ENCODE data around the gene CFAP410.
"Not testable (repeated sequence)": the region's sequence is repeated elsewhere in the genome, so short reads cannot be mapped to it uniquely, and the experiment has no call there.

Gene CFAP410

DNA sequence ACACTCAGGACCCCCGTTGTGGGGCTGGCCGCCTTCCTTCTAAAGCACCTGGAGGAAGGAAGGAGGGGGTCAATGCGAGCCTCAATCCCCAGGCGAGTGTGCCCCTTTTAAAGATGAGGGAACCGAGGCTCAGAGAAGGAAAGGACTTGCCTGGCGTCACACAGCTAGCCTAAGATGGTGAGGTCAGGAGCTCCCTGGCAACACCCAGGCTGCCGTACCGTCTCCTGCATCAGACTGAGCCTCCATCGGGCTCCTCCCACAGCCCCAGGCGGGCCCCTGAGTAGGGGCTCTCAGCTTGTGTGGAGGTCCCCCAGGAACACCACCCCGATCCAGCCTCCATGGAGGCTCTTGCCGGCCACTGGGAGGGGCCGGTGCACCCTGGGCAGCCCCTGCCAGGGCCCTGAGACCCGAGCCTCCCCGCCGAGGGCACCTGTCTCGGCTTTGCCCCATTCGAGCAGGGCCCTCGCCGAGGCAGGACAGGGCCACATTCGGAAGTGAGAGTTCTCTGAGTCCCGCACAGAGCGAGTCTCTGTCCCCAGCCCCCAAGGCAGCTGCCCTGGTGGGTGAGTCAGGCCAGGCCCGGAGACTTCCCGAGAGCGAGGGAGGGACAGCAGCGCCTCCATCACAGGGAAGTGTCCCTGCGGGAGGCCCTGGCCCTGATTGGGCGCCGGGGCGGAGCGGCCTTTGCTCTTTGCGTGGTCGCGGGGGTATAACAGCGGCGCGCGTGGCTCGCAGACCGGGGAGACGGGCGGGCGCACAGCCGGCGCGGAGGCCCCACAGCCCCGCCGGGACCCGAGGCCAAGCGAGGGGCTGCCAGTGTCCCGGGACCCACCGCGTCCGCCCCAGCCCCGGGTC is 53.8 kb downstream of the CFAP410 start, which contains the start of gene AIRE:
Gene AIRE, plus strand, starts transcription at position 739 of the 855 bp plus-strand sequence. CDS start 131 bp downstream, outside the sequence.
- DNase-seq (ENCODE audit: low read depth), result no peak

DNA sequence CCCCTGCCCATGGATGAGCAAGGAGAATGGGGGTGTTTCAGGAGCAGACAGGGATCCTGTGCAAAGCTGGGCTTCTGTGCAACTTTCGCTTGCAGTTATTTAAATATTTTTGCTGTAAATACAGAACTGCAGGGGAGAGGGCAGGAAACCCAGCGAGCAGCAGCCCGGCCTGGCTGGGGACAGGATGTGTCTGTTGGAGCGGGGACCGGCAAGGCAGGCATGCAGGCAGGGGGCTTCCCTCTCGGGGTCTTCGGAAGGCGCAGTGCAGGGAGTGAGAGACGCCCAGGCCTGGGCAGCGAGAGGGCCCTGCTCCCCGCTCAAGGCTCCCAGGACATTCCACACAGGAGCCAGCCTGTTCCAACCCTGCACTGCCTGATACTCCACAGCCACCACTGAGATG is 55.2 kb downstream of the CFAP410 start:
- no peak for DNase-seq (ENCODE audit: low read depth)

DNA sequence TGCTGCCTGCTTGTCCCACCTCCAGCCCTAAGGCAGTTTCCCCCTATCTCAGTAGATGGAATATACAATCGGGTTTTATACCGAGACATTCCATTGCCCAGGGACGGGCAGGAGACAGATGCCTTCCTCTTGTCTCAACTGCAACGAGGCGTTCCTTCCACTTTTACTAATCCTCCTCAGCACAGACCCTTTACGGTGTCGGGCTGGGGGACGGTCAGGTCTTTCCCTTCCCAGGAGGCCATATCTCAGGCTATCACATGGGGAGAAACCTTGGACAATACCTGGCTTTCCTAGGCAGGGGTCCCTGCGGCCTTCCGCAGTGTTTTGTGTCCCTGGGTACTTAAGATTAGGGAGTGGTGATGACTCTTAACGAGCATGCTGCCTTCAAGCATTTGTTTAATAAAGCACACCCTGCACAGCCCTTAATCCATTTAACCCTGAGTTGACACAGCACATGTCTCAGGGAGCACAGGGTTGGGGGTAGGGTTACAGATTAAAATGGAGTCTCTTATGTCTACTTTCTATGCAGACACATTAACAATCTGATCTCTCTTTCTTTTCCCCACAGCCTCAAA is 55.9 kb downstream of the CFAP410 start:
- not testable (repeated sequence) for DNase-seq (ENCODE audit: low read depth)

DNA sequence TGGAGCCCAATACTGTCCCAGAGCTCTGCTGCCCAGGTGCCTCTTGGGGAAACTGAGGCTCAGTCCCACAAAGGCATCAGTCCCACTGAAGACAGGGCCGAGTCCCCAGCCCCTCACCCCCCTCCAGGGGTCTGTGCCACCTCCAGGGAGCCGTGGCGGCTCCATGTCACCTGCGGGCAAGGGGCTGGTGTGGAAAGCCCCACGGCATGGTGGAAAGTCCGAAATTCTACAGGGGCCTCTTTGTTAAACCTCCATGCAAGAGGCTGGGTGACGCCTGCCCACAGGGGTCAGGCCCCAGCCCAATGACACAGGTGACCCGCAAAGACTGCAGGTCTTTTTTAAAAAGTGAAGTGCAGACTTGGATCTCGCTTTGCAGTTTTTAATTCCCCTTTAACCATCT is 56.8 kb downstream of the CFAP410 start:
- DNase-seq (ENCODE audit: low read depth), result no peak

DNA sequence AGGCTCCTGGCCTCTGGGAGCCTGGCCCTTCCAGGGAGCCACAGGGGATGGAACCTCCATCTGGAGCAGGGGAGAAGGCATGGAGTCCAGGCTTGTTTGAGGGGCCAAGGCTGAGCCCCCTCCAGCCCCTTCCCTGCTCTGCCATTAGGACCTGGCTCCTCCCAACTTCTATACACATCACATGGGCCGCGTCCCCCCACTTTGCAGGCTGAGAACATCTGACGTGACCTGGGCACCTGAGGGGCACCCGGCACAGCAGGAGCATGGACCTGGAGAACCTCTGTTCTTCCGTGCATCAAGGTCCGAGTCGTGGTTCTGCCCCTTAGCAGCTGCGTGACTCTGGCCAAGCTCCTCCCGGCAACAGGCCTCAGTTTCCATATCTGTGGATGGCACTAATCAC is 57.4 kb downstream of the CFAP410 start:
- no peak for DNase-seq (ENCODE audit: low read depth)

DNA sequence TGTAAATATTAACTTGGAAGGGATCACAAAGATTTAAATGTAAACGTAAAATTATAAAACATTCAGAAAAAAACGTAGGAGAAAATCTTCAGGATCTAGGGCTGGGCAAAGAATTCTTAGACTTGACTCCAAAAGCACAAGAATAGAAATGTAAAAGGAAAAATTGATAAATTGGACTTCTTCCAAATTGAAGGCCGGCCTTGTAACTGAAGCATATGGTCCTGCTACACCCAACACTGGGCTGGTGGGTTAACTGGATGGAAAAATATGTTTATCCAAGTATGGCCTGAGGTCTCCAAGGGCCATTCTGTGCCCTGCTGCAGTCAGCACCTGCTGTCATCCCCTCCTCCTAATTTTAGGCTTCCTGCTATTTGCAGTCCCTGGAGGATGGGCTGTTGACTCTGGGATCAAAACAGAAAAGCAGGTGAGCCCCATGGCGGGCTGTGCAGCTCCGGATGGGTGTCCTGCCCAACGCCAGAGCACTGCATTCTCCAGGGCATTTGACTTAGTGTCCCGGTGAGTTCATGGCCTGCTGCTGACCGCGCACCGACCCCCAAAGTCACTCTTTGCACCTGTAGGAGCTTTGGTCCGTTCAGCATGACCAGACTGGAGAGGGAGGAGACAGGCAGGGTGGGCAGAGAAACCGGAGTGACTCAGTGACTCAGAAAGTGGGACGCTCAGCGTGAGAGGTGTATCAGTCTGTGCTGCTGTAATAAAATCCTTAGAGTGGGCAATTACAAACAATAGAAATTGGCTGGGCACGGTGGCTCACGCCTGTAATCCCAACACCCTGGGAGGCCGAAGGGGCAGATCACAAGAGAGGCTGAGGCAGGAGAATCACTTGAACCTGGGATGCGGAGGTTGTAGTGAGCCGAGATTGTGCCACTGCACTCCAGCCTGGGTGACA is 59.6 kb downstream of the CFAP410 start:
- DNase-seq (ENCODE audit: low read depth), result no peak
